Stimulated activated naive CD8-positive, alpha-beta T cell treated with anti-CD3 and anti-CD28 coated beads, Interleukin-15, Interleukin-2, amounts not matched to agents 100 ng/mL and 50 ng/mL, for 24 hours (primary cell): ENCODE measurements around the gene SF3B5.

ENCODE experiments used
- H3K27ac Mint-ChIP-seq: one replicate; pipeline ENCODE4 v1.8.0; 2021; ENCODE audit warnings: mild to moderate bottlenecking, mixed read lengths
- H3K27me3 Mint-ChIP-seq: one replicate; pipeline ENCODE4 v1.8.0; 2021; ENCODE audit warnings: mixed read lengths
- H3K36me3 Mint-ChIP-seq: one replicate; pipeline ENCODE4 v1.8.0; 2021; ENCODE audit warnings: low read depth, mixed read lengths
- H3K4me1 Mint-ChIP-seq: one replicate; pipeline ENCODE4 v1.8.0; 2021; ENCODE audit warnings: low read depth, mixed read lengths
- H3K4me3 Mint-ChIP-seq: one replicate; pipeline ENCODE4 v1.8.0; 2021; ENCODE audit warnings: mild to moderate bottlenecking, mixed read lengths
- H3K9me3 Mint-ChIP-seq: one replicate; pipeline ENCODE4 v1.8.0; 2021; ENCODE audit warnings: mixed read lengths

Gene SF3B5

GRCh38 chr6:144123836-144124235 lies 28.5 kb upstream of the SF3B5 start:
- H3K9me3 Mint-ChIP-seq, result no peaks in the 10 kb centered on the region
- no peaks in the 10 kb centered on the region for H3K36me3 Mint-ChIP-seq
- no peaks in the 10 kb centered on the region for H3K27me3 Mint-ChIP-seq
- H3K4me1 Mint-ChIP-seq, result no peaks in the 10 kb centered on the region
- H3K27ac Mint-ChIP-seq, result no peak overlapping the region
- H3K4me3 Mint-ChIP-seq, result no peak overlapping the region

GRCh38 chr6:144123421-144123820 lies 28.0 kb upstream of the SF3B5 start:
- Mint-ChIP-seq H3K27ac (no peak overlapping the region), H3K4me3 (no peak overlapping the region), H3K27me3 (no peaks in the 10 kb centered on the region), H3K9me3 (no peaks in the 10 kb centered on the region), H3K4me1 (no peaks in the 10 kb centered on the region), H3K36me3 (no peaks in the 10 kb centered on the region)

GRCh38 chr6:144122861-144123260 lies 27.5 kb upstream of the SF3B5 start:
- H3K9me3 Mint-ChIP-seq, result no peaks in the 10 kb centered on the region
- no peaks in the 10 kb centered on the region for H3K27me3 Mint-ChIP-seq
- no peak overlapping the region for H3K4me3 Mint-ChIP-seq
- H3K36me3 Mint-ChIP-seq, result no peaks in the 10 kb centered on the region
- no peak overlapping the region for H3K27ac Mint-ChIP-seq
- no peaks in the 10 kb centered on the region for H3K4me1 Mint-ChIP-seq

GRCh38 chr6:144119376-144119775 lies 24.0 kb upstream of the SF3B5 start:
- H3K36me3 Mint-ChIP-seq, result no peaks in the 10 kb centered on the region
- H3K27me3 Mint-ChIP-seq, result no peaks in the 10 kb centered on the region
- no peaks in the 10 kb centered on the region for H3K9me3 Mint-ChIP-seq
- no peaks in the 10 kb centered on the region for H3K4me1 Mint-ChIP-seq
- H3K27ac Mint-ChIP-seq, result no peak overlapping the region
- H3K4me3 Mint-ChIP-seq, result no peak overlapping the region

- Mint-ChIP-seq H3K27me3 (peaks cover 5% of the 10 kb centered on the region), H3K4me3 (no peak overlapping the region), H3K36me3 (no peaks in the 10 kb centered on the region), H3K27ac (no peak overlapping the region), H3K4me1 (no peaks in the 10 kb centered on the region), H3K9me3 (no peaks in the 10 kb centered on the region)
Observed at GRCh38 chr6:144115219-144115618, 19.8 kb upstream of the SF3B5 start.

GRCh38 chr6:144113366-144113765 lies 18.0 kb upstream of the SF3B5 start:
- Mint-ChIP-seq H3K9me3 (no peaks in the 10 kb centered on the region), H3K27me3 (peaks cover 5% of the 10 kb centered on the region), H3K27ac (no peak overlapping the region), H3K36me3 (no peaks in the 10 kb centered on the region), H3K4me1 (no peaks in the 10 kb centered on the region), H3K4me3 (no peak overlapping the region)

GRCh38 chr6:144110210-144110609 lies 14.8 kb upstream of the SF3B5 start:
- no peak overlapping the region for H3K27ac Mint-ChIP-seq
- no peaks in the 10 kb centered on the region for H3K36me3 Mint-ChIP-seq
- H3K4me3 Mint-ChIP-seq, result no peak overlapping the region
- H3K27me3 Mint-ChIP-seq, result peaks cover 5% of the 10 kb centered on the region
- no peaks in the 10 kb centered on the region for H3K9me3 Mint-ChIP-seq
- H3K4me1 Mint-ChIP-seq, result peaks cover 6% of the 10 kb centered on the region

- H3K27me3 Mint-ChIP-seq, result peaks cover 1% of the 10 kb centered on the region
- peaks cover 6% of the 10 kb centered on the region for H3K4me1 Mint-ChIP-seq
- no peak overlapping the region for H3K4me3 Mint-ChIP-seq
- no peaks in the 10 kb centered on the region for H3K36me3 Mint-ChIP-seq
- no peaks in the 10 kb centered on the region for H3K9me3 Mint-ChIP-seq
- peak overlapping the region; percentile 4 for H3K27ac Mint-ChIP-seq
Observed at GRCh38 chr6:144106206-144106605, 10.8 kb upstream of the SF3B5 start.

GRCh38 chr6:144104898-144105487 lies 9.6 kb upstream of the SF3B5 start:
- H3K27ac Mint-ChIP-seq, result no peak overlapping the region
- peaks cover 6% of the 10 kb centered on the region for H3K4me1 Mint-ChIP-seq
- no peaks in the 10 kb centered on the region for H3K36me3 Mint-ChIP-seq
- no peaks in the 10 kb centered on the region for H3K27me3 Mint-ChIP-seq
- H3K4me3 Mint-ChIP-seq, result no peak overlapping the region
- no peaks in the 10 kb centered on the region for H3K9me3 Mint-ChIP-seq

- no peak overlapping the region for H3K4me3 Mint-ChIP-seq
Observed at GRCh38 chr6:144104488-144104887, 9.1 kb upstream of the SF3B5 start.

GRCh38 chr6:144103026-144103563 lies 7.7 kb upstream of the SF3B5 start:
- Mint-ChIP-seq H3K36me3 (no peaks in the 10 kb centered on the region), H3K4me3 (no peak overlapping the region), H3K9me3 (no peaks in the 10 kb centered on the region), H3K4me1 (peaks cover 6% of the 10 kb centered on the region), H3K27ac (no peak overlapping the region), H3K27me3 (no peaks in the 10 kb centered on the region)

More at GRCh38 chr6:144104488-144104887, 9.1 kb upstream of the SF3B5 start:
- peaks cover 6% of the 10 kb centered on the region for H3K4me1 Mint-ChIP-seq
- no peaks in the 10 kb centered on the region for H3K36me3 Mint-ChIP-seq
- H3K27ac Mint-ChIP-seq, result no peak overlapping the region
- H3K27me3 Mint-ChIP-seq, result no peaks in the 10 kb centered on the region
- H3K9me3 Mint-ChIP-seq, result no peaks in the 10 kb centered on the region

- no peaks in the 10 kb centered on the region for H3K9me3 Mint-ChIP-seq
- H3K36me3 Mint-ChIP-seq, result peaks cover 10% of the 10 kb centered on the region
- H3K27me3 Mint-ChIP-seq, result no peaks in the 10 kb centered on the region
- no peak overlapping the region for H3K27ac Mint-ChIP-seq
- peaks cover 14% of the 10 kb centered on the region for H3K4me1 Mint-ChIP-seq
- no peak overlapping the region for H3K4me3 Mint-ChIP-seq
Observed at GRCh38 chr6:144098993-144099392, 3.6 kb upstream of the SF3B5 start.

- Mint-ChIP-seq H3K36me3 (peaks cover 18% of the 10 kb centered on the region), H3K27me3 (no peaks in the 10 kb centered on the region), H3K9me3 (no peaks in the 10 kb centered on the region), H3K4me1 (peaks cover 31% of the 10 kb centered on the region), H3K27ac (peak overlapping the region; percentile 97), H3K4me3 (peak overlapping the region; percentile 98)
Observed at GRCh38 chr6:144094731-144095133, 641 bp downstream of the SF3B5 start.

- H3K27me3 Mint-ChIP-seq, result no peaks in the 10 kb centered on the region
- H3K4me3 Mint-ChIP-seq, result peak overlapping the region; percentile 98
- no peak overlapping the region for H3K27ac Mint-ChIP-seq
- peaks cover 31% of the 10 kb centered on the region for H3K4me1 Mint-ChIP-seq
- H3K9me3 Mint-ChIP-seq, result no peaks in the 10 kb centered on the region
- H3K36me3 Mint-ChIP-seq, result peaks cover 18% of the 10 kb centered on the region
Observed at GRCh38 chr6:144093658-144094057, 1.7 kb downstream of the SF3B5 start.

GRCh38 chr6:144093236-144093635 lies 2.1 kb downstream of the SF3B5 start:
- Mint-ChIP-seq H3K27me3 (no peaks in the 10 kb centered on the region), H3K4me3 (peak overlapping the region; percentile 98), H3K36me3 (peaks cover 18% of the 10 kb centered on the region), H3K27ac (no peak overlapping the region), H3K4me1 (peaks cover 31% of the 10 kb centered on the region), H3K9me3 (no peaks in the 10 kb centered on the region)

GRCh38 chr6:144090384-144090783 lies 5.0 kb downstream of the SF3B5 start:
- Mint-ChIP-seq H3K27me3 (no peaks in the 10 kb centered on the region), H3K9me3 (no peaks in the 10 kb centered on the region), H3K4me1 (peaks cover 26% of the 10 kb centered on the region), H3K4me3 (no peak overlapping the region), H3K36me3 (peaks cover 18% of the 10 kb centered on the region), H3K27ac (no peak overlapping the region)
